NT2/D1 (cell line): ENCODE measurements around the gene ABI3.

ENCODE experiments used
- SUZ12 ChIP-seq: IDR thresholded peaks from 2 replicates; pipeline ENCODE4 v1.6.1; 2011; ENCODE audit not compliant: insufficient read length, insufficient read depth; ENCODE audit errors: extremely low read depth
- ZNF274 ChIP-seq: IDR thresholded peaks from 2 replicates; pipeline ENCODE4 v1.6.1; 2011; ENCODE audit warnings: mild to moderate bottlenecking, low read depth, low read length

DNA sequence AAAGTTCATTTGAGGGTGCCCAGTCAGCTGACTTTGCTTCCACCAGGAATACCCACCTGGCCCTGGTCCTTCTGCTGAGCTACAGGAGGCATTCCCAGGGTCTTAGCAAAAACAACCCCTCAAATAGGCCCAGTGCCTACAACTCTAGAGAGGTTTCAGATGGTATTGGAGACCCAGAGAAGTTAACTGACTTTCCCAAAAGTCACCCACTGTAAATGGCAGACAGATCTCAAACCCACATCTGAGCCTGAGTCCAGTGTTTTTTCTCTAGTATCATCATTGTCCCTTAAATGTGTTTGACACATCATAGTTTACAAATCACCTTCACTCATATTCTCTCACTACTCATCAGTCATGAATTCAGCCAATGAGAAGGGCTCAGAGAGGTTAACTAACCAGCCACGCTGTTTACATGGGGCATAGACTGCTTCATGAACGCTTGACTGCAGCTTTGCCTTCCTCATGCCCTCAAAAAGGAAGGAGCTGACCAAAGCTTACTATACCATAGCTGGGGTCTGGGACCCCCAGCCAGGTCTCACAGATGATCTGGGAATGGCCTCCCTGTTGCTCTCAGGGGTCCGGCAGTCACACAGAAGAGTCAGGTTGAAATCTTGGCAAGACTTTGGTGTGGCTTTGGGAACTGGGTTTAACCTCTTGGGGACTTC is 16.4 kb downstream of the ABI3 start:
- TF ChIP-seq ZNF274 (no peak), SUZ12 (no peak)
